ENCODE measurements around the gene SEL1L2.

SEL1L2 gene

DNA sequence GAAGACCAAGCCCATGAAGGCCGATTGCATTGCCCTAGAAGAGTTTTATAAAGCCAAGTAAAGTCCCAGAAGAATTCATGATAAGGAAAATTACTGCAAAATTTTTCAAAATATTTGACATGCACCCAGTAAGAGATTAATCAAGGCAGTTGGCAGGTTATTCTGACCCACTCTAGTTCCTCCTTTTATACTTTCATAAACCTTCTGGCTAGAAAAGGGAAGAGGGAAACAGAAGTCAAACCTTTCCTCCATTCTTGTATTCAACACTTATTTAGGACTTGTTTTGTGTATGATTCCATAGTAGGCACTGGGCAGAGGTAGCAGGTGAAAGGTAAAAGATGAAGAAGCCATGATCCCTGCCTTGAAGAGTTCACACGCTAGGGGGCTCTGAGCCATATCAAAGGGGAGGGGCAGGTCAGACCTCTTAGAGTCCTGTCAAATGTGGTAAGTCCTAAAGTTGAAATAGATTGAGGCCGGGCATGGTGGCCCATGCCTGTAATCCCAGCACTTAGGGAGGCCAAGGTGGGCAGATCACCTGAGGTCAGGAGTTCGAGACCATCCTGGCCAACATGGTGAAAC, 120.2 kb downstream of the SEL1L2 start:
- no peak for DNase-seq

GRCh38 chr20:13868331-13868730, 122.1 kb downstream of the SEL1L2 start:
- peak in 2 of 56 donors; percentile 2 to 22 for DNase-seq

- no peak for DNase-seq
Observed at GRCh38 chr20:13865791-13866351, 124.5 kb downstream of the SEL1L2 start.

GRCh38 chr20:13865156-13865555, 125.3 kb downstream of the SEL1L2 start:
- no peak for DNase-seq

DNA sequence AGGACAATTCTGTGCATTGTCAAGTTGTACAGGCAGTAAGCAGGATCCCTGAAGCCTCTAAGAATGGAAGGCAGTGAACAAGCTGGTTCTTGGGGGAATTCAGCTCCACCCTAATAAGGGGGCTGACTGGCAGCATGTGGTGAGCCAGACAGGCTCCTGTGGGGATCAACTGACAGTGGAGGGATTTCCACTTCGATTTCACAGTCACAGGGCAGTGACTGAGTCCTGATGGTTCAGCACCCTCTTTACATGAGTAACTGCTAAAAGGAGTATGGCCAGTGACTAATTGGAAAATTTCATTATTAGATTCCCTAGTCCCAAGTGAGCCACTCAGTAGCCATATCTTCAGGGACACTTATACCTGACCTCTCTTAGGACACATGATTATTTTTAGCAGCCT, 127.2 kb downstream of the SEL1L2 start:
- DNase-seq: no peak

- DNase-seq: no peak
Observed at GRCh38 chr20:13862245-13862644, 128.2 kb downstream of the SEL1L2 start.

DNA sequence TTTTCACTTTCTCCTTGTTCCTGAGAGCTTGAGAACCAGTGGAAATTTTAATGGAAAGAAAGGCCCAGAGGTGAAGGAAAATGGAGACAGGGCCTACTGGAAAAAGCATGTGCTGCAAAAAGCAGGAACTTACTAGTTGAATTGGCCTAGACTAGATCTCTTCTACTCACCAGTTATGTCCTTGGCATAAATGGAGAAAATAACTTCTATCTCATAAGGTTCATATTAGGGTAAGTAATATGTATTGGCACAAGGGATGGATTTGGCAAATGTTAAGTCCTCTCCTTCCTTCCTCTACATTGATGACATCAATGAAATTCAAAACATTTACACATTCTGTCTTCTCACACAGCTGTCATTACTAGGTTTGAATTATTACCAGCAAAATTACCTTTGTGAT, 131.5 kb downstream of the SEL1L2 start:
- no peak for DNase-seq

DNA sequence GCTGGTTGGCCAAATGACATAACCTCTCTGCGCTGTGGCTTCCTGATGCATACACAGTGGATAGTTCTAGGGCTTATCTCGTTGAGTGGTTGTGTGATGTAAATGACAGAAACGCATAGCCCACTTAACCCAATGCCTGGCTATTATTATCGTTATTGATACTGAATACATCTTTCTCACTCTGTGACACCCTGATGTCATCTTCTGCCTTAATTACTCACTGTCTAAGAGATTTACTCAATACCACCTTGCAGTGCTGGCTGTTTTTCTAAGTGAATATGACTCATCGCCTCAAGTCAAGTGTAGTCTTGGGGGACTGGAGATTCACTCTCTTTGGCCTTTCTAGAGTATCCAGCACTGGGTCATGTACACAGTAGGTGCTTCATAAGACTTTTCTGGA, 132.0 kb downstream of the SEL1L2 start:
- DNase-seq: no peak

- peak in 1 of 56 donors; percentile 11 for DNase-seq
Observed at GRCh38 chr20:13857961-13858360, 132.5 kb downstream of the SEL1L2 start.

GRCh38 chr20:13857304-13857703, 133.1 kb downstream of the SEL1L2 start:
- DNase-seq: peak in 4 of 56 donors; percentile 4 to 37 (median 12)

GRCh38 chr20:13856354-13856753, 134.1 kb downstream of the SEL1L2 start:
- DNase-seq: peak in 23 of 56 donors; percentile 7 to 54 (median 23)

DNA sequence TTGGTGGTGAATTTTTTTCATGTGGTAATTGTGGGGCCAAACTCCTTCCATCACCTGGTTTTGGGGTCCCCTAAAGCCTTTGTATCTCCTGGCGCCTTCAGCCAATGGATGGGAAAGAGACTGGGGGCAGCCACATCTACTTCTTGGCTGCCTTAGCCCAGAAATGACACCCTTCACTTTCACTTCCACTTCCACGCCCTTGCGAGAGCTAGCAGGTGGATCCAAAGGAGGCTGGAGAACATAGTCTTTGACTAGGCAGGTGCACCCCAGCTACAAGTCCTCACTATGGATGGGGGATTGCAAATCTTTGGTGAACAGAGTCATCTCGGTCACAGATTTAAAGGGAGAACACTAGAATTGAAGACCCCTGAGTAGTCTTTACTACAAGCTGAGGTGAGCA, 134.8 kb downstream of the SEL1L2 start:
- DNase-seq: no peak

GRCh38 chr20:13852306-13852705, 138.1 kb downstream of the SEL1L2 start:
- no peak for DNase-seq

DNA sequence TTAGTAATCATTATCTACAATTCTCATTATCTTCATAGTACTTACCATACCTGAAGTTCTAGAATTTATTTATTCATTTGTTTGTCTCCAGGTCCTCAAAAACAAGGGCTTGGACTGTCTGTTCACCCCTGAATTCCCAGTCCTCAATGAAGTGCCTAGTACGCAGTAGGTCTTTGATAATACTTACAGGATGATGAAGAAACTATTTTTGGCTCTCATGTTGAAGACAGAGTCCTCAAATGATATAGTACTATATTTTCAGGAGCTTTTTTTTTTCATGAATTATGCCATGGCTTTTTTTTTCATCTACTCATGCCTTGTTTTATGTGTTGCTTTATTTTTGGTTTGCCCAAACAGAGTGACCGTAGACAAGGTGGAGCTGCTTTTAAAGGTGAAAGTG, 139.1 kb downstream of the SEL1L2 start:
- no peak for DNase-seq

DNA sequence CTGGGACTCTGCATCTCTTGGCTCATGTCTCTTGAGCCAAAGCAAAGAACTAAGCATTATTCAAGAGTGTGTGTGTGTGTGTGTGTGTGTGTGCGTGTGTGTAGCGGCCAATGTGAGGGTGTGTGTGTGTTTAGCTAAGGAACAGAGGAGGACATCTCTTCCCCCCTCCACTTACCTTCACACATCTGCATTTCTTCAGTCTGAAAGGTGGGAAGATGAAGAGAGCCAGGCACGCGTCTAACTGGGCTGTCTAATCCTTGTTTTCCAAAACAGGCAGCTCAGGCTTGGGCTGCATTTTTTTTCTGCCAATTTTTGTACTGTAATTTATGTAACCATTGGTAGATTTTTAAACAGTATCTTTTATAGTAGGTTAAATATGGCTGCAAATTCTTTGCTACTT, 146.1 kb downstream of the SEL1L2 start:
- no peak for DNase-seq

GRCh38 chr20:13841206-13841605, 149.2 kb downstream of the SEL1L2 start:
- no peak for DNase-seq

DNA sequence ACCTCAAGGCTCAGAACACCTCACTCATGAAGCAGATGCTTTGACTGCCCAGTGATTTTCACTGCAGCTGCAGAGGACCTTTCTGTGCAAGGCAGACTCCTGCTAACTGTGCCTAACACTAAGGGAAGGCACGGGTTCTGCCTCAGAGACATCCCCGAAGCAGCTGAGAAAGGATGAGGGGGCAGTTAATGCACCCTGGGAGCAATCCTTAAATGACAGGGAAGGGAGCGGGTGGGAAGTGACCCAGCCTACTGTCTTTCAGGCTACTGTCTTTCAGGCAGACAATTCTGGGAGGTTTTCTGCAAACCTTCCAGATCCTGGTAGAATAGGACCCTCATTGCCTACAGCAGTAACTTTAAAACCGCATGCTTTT, 150.3 kb downstream of the SEL1L2 start:
- DNase-seq: peak in 1 of 56 donors; percentile 18

DNA sequence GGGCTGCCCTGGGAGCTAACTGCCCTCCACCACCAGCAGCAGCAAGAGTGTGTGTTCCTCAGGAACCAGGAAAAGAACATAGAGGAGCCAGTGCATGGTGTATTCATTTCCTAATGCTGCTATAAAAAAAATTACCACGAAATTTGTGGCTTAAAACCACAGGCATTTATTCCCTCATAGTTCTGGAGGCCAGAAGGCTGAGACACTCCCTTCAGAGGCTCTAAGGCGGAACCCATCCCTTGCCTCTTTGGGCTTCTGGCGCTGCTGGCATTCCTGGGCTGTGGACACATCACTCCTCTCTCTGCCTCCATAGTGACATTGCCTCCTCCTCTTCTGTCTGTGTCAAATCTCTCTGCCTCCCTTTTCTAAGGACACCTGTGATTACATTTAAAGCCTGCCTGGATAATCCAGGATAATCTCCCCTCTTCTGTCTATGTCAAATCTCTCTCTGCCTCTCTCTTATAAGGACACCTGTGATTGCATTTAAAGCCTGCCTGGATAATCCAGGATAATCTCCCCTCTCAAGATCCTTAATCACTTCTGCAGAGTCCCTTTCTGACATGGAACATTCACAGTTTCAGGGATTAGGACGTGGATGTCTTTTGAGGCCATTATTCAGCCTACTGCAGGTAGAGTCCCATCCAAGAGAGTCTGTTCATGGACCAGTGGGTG, 150.9 kb downstream of the SEL1L2 start:
- no peak for DNase-seq

GRCh38 chr20:13838664-13839063, 151.8 kb downstream of the SEL1L2 start:
- no peak for DNase-seq

GRCh38 chr20:13831476-13831875, 158.9 kb downstream of the SEL1L2 start:
- no peak for DNase-seq

- no peak for DNase-seq
Observed at GRCh38 chr20:13825465-13825864, 164.9 kb downstream of the SEL1L2 start.

GRCh38 chr20:13824459-13824858, 166.0 kb downstream of the SEL1L2 start:
- no peak for DNase-seq

- DNase-seq: no peak
Observed at GRCh38 chr20:13822459-13822858, 168.0 kb downstream of the SEL1L2 start.
